ENCODE results near the gene CYP21A2.
"Not testable (repeated sequence)": the region's sequence is repeated elsewhere in the genome, so short reads cannot be mapped to it uniquely, and the experiment has no call there.

- not testable (repeated sequence) for TF ChIP-seq EZH2 (IDR thresholded peaks at IDR 0.05; ENCODE audit: low read depth); CTCF (conservative IDR thresholded peaks at IDR 0.05)
Observed at GRCh38 chr6:32049149-32049548, 10.9 kb downstream of the CYP21A2 start.

Measured in PC-9 (cell line).